ENCODE results near the gene GPC3.

GRCh38 chrX:133587071-133587470, 398.3 kb downstream of the GPC3 start:
- TF ChIP-seq POLR2A (IDR thresholded peaks at IDR 0.05) = no peak
- no peak for TF ChIP-seq CTCF (IDR thresholded peaks at IDR 0.05)

Measured in right lobe of liver (tissue), 4 donors.